ENCODE measurements around the gene CZIB. TPM values are rescaled to one million over a fixed set of nuclear protein-coding genes. Genes with fewer than 3 reads are reported as not detected.
"Not testable (repeated sequence)": the region's sequence is repeated elsewhere in the genome, so short reads cannot be mapped to it uniquely, and the experiment has no call there.

Gene CZIB
- total RNA-seq, 2 experiments from 2014 or later, result 38.2 to 41.3 TPM

DNA sequence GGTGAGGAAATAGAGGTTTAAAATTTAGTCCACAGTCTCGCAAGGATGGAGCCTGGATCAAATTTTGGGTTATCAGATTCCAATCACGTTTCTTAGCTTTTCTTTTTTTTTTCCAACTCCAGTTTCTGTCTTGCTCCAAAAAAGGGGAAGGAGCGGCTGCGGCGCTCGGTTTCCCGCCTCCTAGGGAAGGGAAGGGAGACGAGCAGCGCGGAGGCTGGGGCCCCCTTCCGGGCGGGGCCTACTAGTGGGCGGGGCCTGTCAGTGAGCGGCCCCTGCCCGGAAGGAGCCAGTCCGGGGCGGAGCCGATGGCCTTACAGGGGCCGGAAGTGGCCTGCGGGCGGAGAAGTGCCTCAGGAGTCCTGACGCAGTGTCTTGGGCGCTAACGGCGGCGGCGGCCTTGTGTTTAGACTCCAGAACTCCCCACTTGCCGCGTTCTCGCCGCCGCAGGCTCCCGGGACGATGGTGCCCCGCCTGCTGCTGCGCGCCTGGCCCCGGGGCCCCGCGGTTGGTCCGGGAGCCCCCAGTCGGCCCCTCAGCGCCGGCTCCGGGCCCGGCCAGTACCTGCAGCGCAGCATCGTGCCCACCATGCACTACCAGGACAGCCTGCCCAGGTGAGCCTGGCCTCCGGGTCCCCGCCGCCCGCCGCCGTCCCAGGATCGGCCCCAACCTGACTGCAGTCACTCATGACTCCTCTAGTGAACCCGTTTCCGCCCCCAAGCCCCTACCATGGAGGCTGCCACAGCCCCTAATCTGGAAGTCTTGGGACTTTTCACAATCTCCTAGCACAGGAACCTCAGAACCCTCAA lies 23.7 kb downstream of the CZIB start, which contains the start of gene CPT2:
Gene CPT2, plus strand, starts transcription at position 340 of the 806 bp plus-strand sequence. Its CDS starts 120 bp downstream, at position 460.
- Mint-ChIP-seq H3K4me1 (peaks cover 26% of the 10 kb centered on the region), H3K27ac (peak within 1 kb of the TSS; percentile 97), H3K36me3 (ENCODE audit: low read depth) (peaks cover 22% of the 10 kb centered on the region), H3K4me3 (peak within 1 kb of the TSS; percentile 98), H3K9me3 (no peaks in the 10 kb centered on the region), H3K27me3 (no peaks in the 10 kb centered on the region)
- CTCF ChIA-PET, result interaction anchor here (1.2 to 3.2 kb wide), 4 partner anchors 9 to 16 kb away, joined by 5 to 17 read pairs (median 10); no protein-coding TSS in a partner anchor
- POLR2A ChIA-PET, result interaction anchor here (1.1 to 2.3 kb wide), 7 partner anchors 15 to 216 kb away, joined by 3 to 17 read pairs (median 7); partner anchors contain the start of gene CZIB
- DNase-seq, result peak; percentile 96

GRCh38 chr1:53196017-53196484 lies 24.4 kb downstream of the CZIB start:
- ChIA-PET POLR2A (interaction anchor here (1.0 to 1.7 kb wide), 6 partner anchors 14 to 217 kb away, joined by 3 to 13 read pairs (median 6); partner anchors contain the start of gene CZIB), CTCF (interaction anchor here (0.8 to 3.2 kb wide), 5 partner anchors 9 to 23 kb away, joined by 3 to 17 read pairs (median 7); no protein-coding TSS in a partner anchor)
- Mint-ChIP-seq H3K4me1 (peaks cover 26% of the 10 kb centered on the region), H3K27me3 (no peaks in the 10 kb centered on the region), H3K4me3 (peak overlapping the region; percentile 98), H3K9me3 (no peaks in the 10 kb centered on the region), H3K36me3 (ENCODE audit: low read depth) (peaks cover 20% of the 10 kb centered on the region), H3K27ac (peak overlapping the region; percentile 67)
- DNase-seq, result no peak

DNA sequence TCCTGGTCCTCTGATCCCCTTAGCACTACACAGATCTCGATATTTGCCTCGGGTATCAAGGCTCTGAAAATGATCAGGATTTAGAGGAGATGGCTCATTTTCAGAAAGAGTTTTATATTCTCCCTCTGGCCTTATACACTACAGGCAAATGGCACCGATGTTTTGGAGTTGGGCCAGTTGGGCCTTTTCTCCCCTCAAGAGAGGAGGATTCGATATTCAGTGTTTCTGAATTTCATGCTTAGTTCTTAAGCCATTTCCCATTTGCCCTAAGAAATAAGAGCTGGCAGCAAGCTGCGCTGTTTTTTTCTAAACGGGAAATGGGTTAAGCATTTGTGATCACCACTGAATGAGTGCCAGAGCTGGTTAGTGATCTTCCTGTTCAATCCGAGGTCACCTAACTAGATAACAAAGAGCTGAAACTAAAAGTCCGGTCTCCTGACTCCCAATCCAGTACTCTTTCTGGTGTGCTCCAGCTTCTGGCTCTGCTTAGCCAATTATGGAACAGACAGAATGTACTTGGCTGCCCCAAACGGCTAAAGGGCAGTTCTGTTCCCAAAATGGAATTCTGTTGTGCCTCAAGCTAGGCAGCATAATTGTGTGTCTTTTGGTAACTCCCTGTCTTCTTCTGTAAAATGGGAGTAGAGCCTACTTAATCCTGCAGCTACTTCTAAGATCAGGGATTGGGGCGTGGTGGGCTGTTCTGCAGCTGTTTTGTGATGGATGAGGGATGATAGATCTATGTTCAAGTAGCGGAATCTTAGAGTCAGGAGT lies 25.0 kb downstream of the CZIB start:
- peaks cover 26% of the 10 kb centered on the region for H3K4me1 Mint-ChIP-seq
- DNase-seq, result no peak
- H3K27me3 Mint-ChIP-seq, result no peaks in the 10 kb centered on the region
- H3K9me3 Mint-ChIP-seq, result no peaks in the 10 kb centered on the region
- ChIA-PET CTCF (interaction anchor here (0.8 to 3.2 kb wide), 6 partner anchors 8 to 273 kb away, joined by 3 to 17 read pairs (median 6); no protein-coding TSS in a partner anchor), POLR2A (interaction anchor here (1.0 to 1.7 kb wide), 6 partner anchors 14 to 217 kb away, joined by 3 to 13 read pairs (median 6); partner anchors contain the start of gene CZIB)
- no peak overlapping the region for H3K27ac Mint-ChIP-seq
- peak overlapping the region; percentile 36 for H3K4me3 Mint-ChIP-seq
- peaks cover 15% of the 10 kb centered on the region for H3K36me3 Mint-ChIP-seq (ENCODE audit: low read depth)

GRCh38 chr1:53190210-53190611 lies 30.2 kb downstream of the CZIB start:
- Mint-ChIP-seq H3K27me3 (peaks cover 12% of the 10 kb centered on the region), H3K9me3 (no peaks in the 10 kb centered on the region)
- POLR2A ChIA-PET, result no interaction called here

GRCh38 chr1:53189061-53189460 lies 31.4 kb downstream of the CZIB start:
- H3K27me3 Mint-ChIP-seq, result peaks cover 12% of the 10 kb centered on the region
- no peaks in the 10 kb centered on the region for H3K9me3 Mint-ChIP-seq
- H3K4me3 Mint-ChIP-seq, result no peak overlapping the region
- CTCF ChIA-PET, result interaction anchor here (1.3 kb wide), 1 partner anchor 8 kb away, joined by 4 read pairs; no protein-coding TSS in a partner anchor
- H3K36me3 Mint-ChIP-seq (ENCODE audit: low read depth), result no peaks in the 10 kb centered on the region
- DNase-seq, result no peak
- H3K4me1 Mint-ChIP-seq, result no peaks in the 10 kb centered on the region
- POLR2A ChIA-PET, result no interaction called here
- H3K27ac Mint-ChIP-seq, result no peak overlapping the region

More at GRCh38 chr1:53190210-53190611, 30.2 kb downstream of the CZIB start:
- CTCF ChIA-PET, result interaction anchor here (1.3 kb wide), 1 partner anchor 10 kb away, joined by 4 read pairs; no protein-coding TSS in a partner anchor
- Mint-ChIP-seq H3K27ac (no peak overlapping the region), H3K36me3 (ENCODE audit: low read depth) (no peaks in the 10 kb centered on the region), H3K4me3 (no peak overlapping the region), H3K4me1 (no peaks in the 10 kb centered on the region)
- DNase-seq, result no peak

GRCh38 chr1:53188099-53188498 lies 32.3 kb downstream of the CZIB start:
- no peak overlapping the region for H3K4me3 Mint-ChIP-seq
- no peak for DNase-seq
- CTCF ChIA-PET, result no interaction called here
- POLR2A ChIA-PET, result no interaction called here
- H3K27me3 Mint-ChIP-seq, result peaks cover 12% of the 10 kb centered on the region
- no peaks in the 10 kb centered on the region for H3K4me1 Mint-ChIP-seq
- no peak overlapping the region for H3K27ac Mint-ChIP-seq
- no peaks in the 10 kb centered on the region for H3K9me3 Mint-ChIP-seq
- no peaks in the 10 kb centered on the region for H3K36me3 Mint-ChIP-seq (ENCODE audit: low read depth)

GRCh38 chr1:53187401-53187800 lies 33.0 kb downstream of the CZIB start:
- H3K4me3 Mint-ChIP-seq, result no peak overlapping the region
- H3K27me3 Mint-ChIP-seq, result peaks cover 12% of the 10 kb centered on the region
- no peak overlapping the region for H3K27ac Mint-ChIP-seq
- no peaks in the 10 kb centered on the region for H3K9me3 Mint-ChIP-seq
- no peak for DNase-seq
- H3K4me1 Mint-ChIP-seq, result no peaks in the 10 kb centered on the region
- no peaks in the 10 kb centered on the region for H3K36me3 Mint-ChIP-seq (ENCODE audit: low read depth)
- POLR2A ChIA-PET, result interaction anchor here (1.2 kb wide), 1 partner anchor 12 kb away, joined by 3 read pairs; no protein-coding TSS in a partner anchor
- CTCF ChIA-PET, result interaction anchor here (0.5 to 1.1 kb wide), 2 partner anchors 9 to 265 kb away, joined by 4 to 5 read pairs; no protein-coding TSS in a partner anchor

GRCh38 chr1:53186533-53186932 lies 33.9 kb downstream of the CZIB start:
- Mint-ChIP-seq H3K27ac (no peak overlapping the region), H3K27me3 (peaks cover 12% of the 10 kb centered on the region), H3K4me3 (no peak overlapping the region), H3K9me3 (no peaks in the 10 kb centered on the region), H3K36me3 (ENCODE audit: low read depth) (no peaks in the 10 kb centered on the region), H3K4me1 (no peaks in the 10 kb centered on the region)
- ChIA-PET CTCF (interaction anchor here (0.6 to 1.8 kb wide), 8 partner anchors 9 to 231 kb away, joined by 3 to 17 read pairs (median 3); partner anchors contain the start of gene CPT2), POLR2A (interaction anchor here (1.2 kb wide), 1 partner anchor 11 kb away, joined by 3 read pairs; no protein-coding TSS in a partner anchor)
- no peak for DNase-seq

DNA sequence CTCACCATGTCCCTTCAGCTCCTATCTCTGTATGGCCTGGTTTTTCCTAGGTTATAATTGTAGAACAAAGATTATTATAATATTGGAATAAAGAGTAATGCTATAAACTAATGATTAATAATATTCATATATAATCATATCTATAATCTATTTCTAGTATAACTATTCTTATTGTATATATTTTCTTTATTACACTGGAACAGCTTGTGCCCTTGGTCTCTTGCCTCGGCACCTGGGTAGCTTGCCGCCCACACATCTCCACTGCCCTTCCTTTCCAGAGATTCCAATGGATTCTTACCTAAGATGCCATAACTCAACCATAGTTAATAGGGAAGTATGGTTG lies 34.5 kb downstream of the CZIB start:
- H3K4me3 Mint-ChIP-seq; DNase-seq; POLR2A ChIA-PET; H3K4me1 Mint-ChIP-seq; H3K9me3 Mint-ChIP-seq; H3K27ac Mint-ChIP-seq; H3K36me3 Mint-ChIP-seq (ENCODE audit: low read depth): not testable (repeated sequence)
- peaks cover 15% of the 10 kb centered on the region for H3K27me3 Mint-ChIP-seq
- CTCF ChIA-PET, result interaction anchor here (0.6 to 1.8 kb wide), 9 partner anchors 9 to 465 kb away, joined by 3 to 17 read pairs (median 3); partner anchors contain the start of gene CPT2

DNA sequence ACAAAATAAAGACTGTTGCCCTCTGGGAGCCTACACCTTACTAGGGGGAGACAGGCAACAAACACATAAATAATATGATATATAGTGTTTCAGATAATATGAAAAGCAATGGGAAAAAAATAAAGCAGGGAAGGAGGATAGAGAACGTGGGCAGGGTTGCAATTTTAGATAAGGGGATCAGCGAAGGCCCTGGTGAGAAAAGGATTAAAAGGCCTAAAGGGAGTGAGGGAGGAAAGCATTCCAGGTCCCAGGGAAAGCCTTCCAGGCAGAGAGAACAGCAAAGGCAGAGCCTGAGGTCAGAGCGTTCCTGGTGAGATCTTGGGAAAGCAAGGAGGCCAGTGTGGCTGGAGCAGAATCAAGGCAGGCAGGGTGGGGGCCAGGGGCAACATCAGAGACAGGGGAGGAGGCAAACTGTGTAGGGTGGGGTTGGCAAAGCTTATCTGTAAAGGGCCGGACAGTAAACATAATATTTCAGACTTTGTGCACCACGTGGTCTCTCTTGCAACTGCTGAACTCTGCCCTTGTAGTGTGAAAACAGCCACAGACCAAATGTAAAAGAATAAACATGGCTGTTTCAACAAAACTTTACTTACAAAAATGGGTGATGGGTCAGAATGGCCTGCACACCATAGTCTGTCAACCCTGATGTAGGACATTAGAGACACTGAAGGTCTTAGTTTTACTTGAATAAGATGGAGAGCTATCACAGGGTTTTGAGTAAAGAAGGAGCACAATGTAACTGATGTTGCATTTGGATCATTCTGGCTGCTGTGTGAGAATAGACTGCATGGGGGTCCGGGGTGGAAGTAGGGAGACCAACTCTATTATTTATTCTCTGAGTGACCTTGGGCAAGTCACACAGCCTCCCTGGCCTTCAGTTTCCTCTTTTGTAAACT lies 37.1 kb downstream of the CZIB start:
- Mint-ChIP-seq H3K36me3 (ENCODE audit: low read depth) (no peaks in the 10 kb centered on the region), H3K9me3 (no peaks in the 10 kb centered on the region), H3K27ac (no peak overlapping the region), H3K4me3 (no peak overlapping the region), H3K4me1 (no peaks in the 10 kb centered on the region), H3K27me3 (peaks cover 12% of the 10 kb centered on the region)
- no peak for DNase-seq
- CTCF ChIA-PET, result interaction anchor here (0.6 to 1.6 kb wide), 9 partner anchors 12 to 437 kb away, joined by 3 to 14 read pairs (median 4); partner anchors contain the start of genes CPT2, ECHDC2 and SCP2
- POLR2A ChIA-PET, result interaction anchor here (1.3 kb wide), 1 partner anchor 10 kb away, joined by 3 read pairs; no protein-coding TSS in a partner anchor

DNA sequence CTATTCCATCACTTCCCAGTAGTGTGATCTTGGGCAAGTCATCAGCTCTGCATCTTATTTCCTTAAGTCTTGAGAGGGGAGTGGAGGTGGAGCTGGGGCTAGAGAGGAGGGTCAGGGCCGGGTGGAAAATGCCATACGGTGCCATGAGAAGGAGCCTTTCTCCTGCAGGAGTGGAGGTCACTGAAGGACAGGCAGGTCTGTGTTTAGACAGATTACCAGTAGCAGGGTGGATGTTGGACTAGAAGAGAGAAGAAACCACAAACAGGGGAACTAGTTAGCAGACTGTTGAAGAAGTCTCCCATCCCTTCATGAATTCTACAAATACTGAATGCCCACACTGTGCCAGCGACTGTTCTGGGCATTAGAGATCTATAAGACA lies 37.7 kb downstream of the CZIB start:
- no peaks in the 10 kb centered on the region for H3K4me1 Mint-ChIP-seq
- peaks cover 12% of the 10 kb centered on the region for H3K27me3 Mint-ChIP-seq
- no peaks in the 10 kb centered on the region for H3K9me3 Mint-ChIP-seq
- CTCF ChIA-PET, result interaction anchor here (0.6 to 1.6 kb wide), 11 partner anchors 9 to 437 kb away, joined by 3 to 14 read pairs (median 4); partner anchors contain the start of genes CPT2, ECHDC2 and SCP2
- H3K4me3 Mint-ChIP-seq, result no peak overlapping the region
- POLR2A ChIA-PET, result interaction anchor here (1.3 kb wide), 1 partner anchor 9 kb away, joined by 3 read pairs; no protein-coding TSS in a partner anchor
- H3K36me3 Mint-ChIP-seq (ENCODE audit: low read depth), result no peaks in the 10 kb centered on the region
- DNase-seq, result no peak
- H3K27ac Mint-ChIP-seq, result no peak overlapping the region

Measured in activated CD4-positive, alpha-beta memory T cell treated with anti-CD3 and anti-CD28 coated beads, Interleukin-2, amount 10 ng/mL, durations not matched to agents 7 days and 5 days (primary cell).